A549 (cell line): Measurements from ENCODE around the gene GSKIP. TPM values are rescaled to one million over a fixed set of nuclear protein-coding genes. Genes with fewer than 3 reads are reported as not detected.

ENCODE experiments used
- ATAC-seq, 2 experiments: fragments of 200-7000 bp in 1 of 2; fragments of >200 bp in 1 of 2; cut with Nextera tagmentation in 1 of 2; cut with Tn5 transposase in 1 of 2; 3 replicates each; pipeline versions ENCODE4 v1.8.0 to v1.9.1; 2018 to 2020; ENCODE audit warnings: mild to moderate bottlenecking in 1 of 2, moderate library complexity in 1 of 2
- CTCF ChIA-PET: fragments of 300-600 bp; sonication (Branson Sonifier 250); formaldehyde crosslinking; extraction: SDS; loops from one replicate; lab custom pipeline; 2021; ENCODE audit warnings: antibody characterized with exemption, inconsistent platforms; lab: Yijun Ruan, JAX
- POLR2A ChIA-PET: fragments of 350-600 bp; formaldehyde crosslinking; extraction: SDS; loops from one replicate; lab custom pipeline; 2021; ENCODE audit warnings: antibody characterized with exemption, inconsistent platforms; lab: Yijun Ruan, JAX
- DNase-seq, 2 experiments: peaks; one replicate each; pipeline versions ENCODE4 v3.0.0 to v3.0.0-alpha.2; 2011 to 2016; ENCODE audit warnings: low read depth in 1 of 2, low spot score in 1 of 2
- FAIRE-seq: peaks from 2 replicates; lab custom pipeline; 2011; peaks lifted over from hg19 to GRCh38; lab: Jason Lieb, UNC
- H3K27ac ChIP-seq, 2 experiments: fragments of >200 bp; sonication (Bioruptor Twin); formaldehyde crosslinking; 3 replicates each; pipeline ENCODE4 v1.5.1; 2016 to 2017
- H3K4me1 ChIP-seq: fragments of >200 bp; sonication (Bioruptor Twin); formaldehyde crosslinking; 3 replicates; pipeline ENCODE4 v1.6.1; 2016
- H3K4me2 ChIP-seq: fragments of >200 bp; sonication (Bioruptor Twin); formaldehyde crosslinking; 3 replicates; pipeline ENCODE4 v1.6.1; 2016
- H3K4me3 ChIP-seq: fragments of >200 bp; sonication (Bioruptor Twin); formaldehyde crosslinking; 3 replicates; pipeline ENCODE4 v1.5.1; 2016
- H3K9me3 ChIP-seq: fragments of >200 bp; sonication (Bioruptor Twin); formaldehyde crosslinking; 3 replicates; pipeline ENCODE4 v1.6.1; 2016
- EHMT2 ChIP-seq: fragments of 200-600 bp; sonication (generic); IDR thresholded peaks from 2 replicates; pipeline ENCODE4 v1.6.1; 2016; ENCODE audit warnings: antibody characterized with exemption, low read depth, mild to moderate bottlenecking, moderate library complexity
- ESRRA ChIP-seq: fragments of 150-350 bp; IDR thresholded peaks from 2 replicates; pipeline ENCODE4 v1.6.1; 2014; ENCODE audit warnings: mild to moderate bottlenecking, low read length, borderline replicate concordance
- FOSL2 ChIP-seq, 2 experiments: fragments of 450-650 bp in 1 of 2; fragments of >200 bp in 1 of 2; sonication (Bioruptor Twin) in 1 of 2; formaldehyde crosslinking; IDR thresholded peaks; 2 replicates each; pipeline versions ENCODE4 v1.5.0 to v1.6.1; 2016 to 2020; ENCODE audit warnings: mild to moderate bottlenecking in 1 of 2, moderate library complexity in 1 of 2
- FOXS1 ChIP-seq: fragments of 250-450 bp; sonication (Bioruptor Pico); IDR thresholded peaks from 2 replicates; pipeline ENCODE4 v1.5.0; 2020; ENCODE audit warnings: mild to moderate bottlenecking, moderate library complexity
- GATA3 ChIP-seq: IDR thresholded peaks from 2 replicates; pipeline ENCODE4 v1.6.1; 2012; ENCODE audit warnings: borderline replicate concordance
- JUNB ChIP-seq: fragments of >200 bp; sonication (Bioruptor Twin); formaldehyde crosslinking; IDR thresholded peaks from 2 replicates; pipeline ENCODE4 v1.6.1; 2016
- MYC ChIP-seq: IDR thresholded peaks from 2 replicates; pipeline ENCODE4 v1.6.1; 2012; ENCODE audit warnings: mild to moderate bottlenecking, inconsistent platforms, low read length, improper control_type of control experiment, borderline replicate concordance
- NFE2L2 ChIP-seq: fragments of 150-350 bp; conservative IDR thresholded peaks from 2 replicates; pipeline ENCODE4 v1.6.1; 2014; ENCODE audit warnings: low read length
- PHF8 ChIP-seq: fragments of 200-600 bp; sonication (generic); IDR thresholded peaks from 2 replicates; pipeline ENCODE4 v1.6.1; 2016; ENCODE audit warnings: low read depth, mild to moderate bottlenecking, antibody characterized with exemption, moderate library complexity, borderline replicate concordance
- POLR2AphosphoS2 ChIP-seq: conservative IDR thresholded peaks from 2 replicates; pipeline ENCODE4 v1.6.1; 2012; ENCODE audit warnings: low read length, improper control_type of control experiment, inconsistent platforms
- RAD21 ChIP-seq, 2 experiments: fragments of >200 bp in 1 of 2; sonication (Bioruptor Twin) in 1 of 2; formaldehyde crosslinking in 1 of 2; IDR thresholded peaks in 1 of 2; conservative IDR thresholded peaks in 1 of 2; 2 replicates in 1 of 2; 3 replicates in 1 of 2; pipeline ENCODE4 v1.6.1; 2012 to 2018; ENCODE audit warnings: inconsistent platforms in 1 of 2
- SREBF2 ChIP-seq: fragments of 450-650 bp; IDR thresholded peaks from 2 replicates; pipeline ENCODE4 v1.6.1; 2014; ENCODE audit warnings: mild to moderate bottlenecking, moderate library complexity
- TFCP2L1 ChIP-seq: fragments of 250-450 bp; sonication (Bioruptor Pico); IDR thresholded peaks from 2 replicates; pipeline ENCODE4 v1.5.0; 2021; ENCODE audit warnings: mild to moderate bottlenecking
- TP53 ChIP-seq: fragments of 250-450 bp; sonication (Bioruptor Pico); IDR thresholded peaks from 2 replicates; pipeline ENCODE4 v1.5.0; 2021; ENCODE audit warnings: mild to moderate bottlenecking, moderate library complexity
- ZFP36 ChIP-seq: fragments of 450-650 bp; IDR thresholded peaks from 2 replicates; pipeline ENCODE4 v1.6.1; 2014; ENCODE audit warnings: borderline replicate concordance; ENCODE audit not compliant: partially characterized antibody
- WGBS: methylation state at CpG from one replicate; pipeline ENCODE4 v1.1.6; 2017; ENCODE audit errors: missing lambda C conversion rate; 5-methylcytosine and 5-hydroxymethylcytosine counted together
- polyA plus RNA-seq, 4 experiments: library from polyadenylated mRNA; depleted of rRNA in 3 of 4; stranded (reverse); fragments of >200 nt; fragmentation: RNase III in 1 of 4; extraction: RNeasy Plus Mini Kit Qiagen cat#74134 plus additional on column Dnase treatment in 1 of 4; gene quantifications; 2 replicates in 3 of 4; 3 replicates in 1 of 4; pipeline ENCODE4 v1.2.3, GENCODE V29; 2011 to 2017
- TF ChIP-seq, protein P1 (sequence below): fragments of 250-450 bp; sonication (Bioruptor Pico); IDR thresholded peaks from 2 replicates; pipeline ENCODE4 v1.5.0; 2021; ENCODE audit warnings: mild to moderate bottlenecking, moderate library complexity, borderline replicate concordance
- TF ChIP-seq, protein P2 (sequence below): fragments of >200 bp; sonication (Bioruptor Twin); formaldehyde crosslinking; IDR thresholded peaks from 2 replicates; pipeline ENCODE4 v1.6.1; 2016
- TF ChIP-seq, protein P3 (sequence below): fragments of 250-450 bp; sonication (Bioruptor Pico); IDR thresholded peaks from 2 replicates; pipeline ENCODE4 v1.5.0; 2020; ENCODE audit warnings: low read depth, mild to moderate bottlenecking, moderate library complexity
- TF ChIP-seq, protein P4 (sequence below): fragments of 450-650 bp; IDR thresholded peaks from 2 replicates; pipeline ENCODE4 v1.6.1; 2014; ENCODE audit warnings: antibody characterized with exemption
- TF ChIP-seq, protein P5 (sequence below): IDR thresholded peaks from 2 replicates; pipeline ENCODE4 v1.6.1; 2012

Gene GSKIP
- polyA plus RNA-seq, 2 of the 4 experiments (the other 2 are of a cell fraction), result 30.9 to 57.8 TPM

DNA sequence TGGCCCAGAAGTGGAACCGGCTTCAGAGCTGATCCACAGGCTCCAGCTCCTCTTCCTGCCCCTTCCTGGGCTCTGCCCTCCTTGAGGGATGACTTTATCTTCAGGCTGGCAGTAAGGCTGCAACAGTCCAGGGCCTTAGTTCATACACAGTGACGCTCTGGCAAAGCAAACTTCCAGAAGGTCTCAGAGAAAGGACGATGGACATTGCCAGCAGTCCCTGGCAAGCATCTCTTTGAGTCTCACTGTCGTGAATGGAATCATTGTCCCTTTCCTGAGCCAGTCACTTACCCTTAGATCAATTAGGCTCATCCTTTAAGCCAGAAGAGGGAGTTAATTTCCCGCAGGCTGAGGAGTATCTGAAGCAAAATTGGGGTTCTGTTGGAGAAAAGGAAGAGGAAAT is 37.2 kb downstream of the GSKIP start (continued):
- TF ChIP-seq, protein P1, sequence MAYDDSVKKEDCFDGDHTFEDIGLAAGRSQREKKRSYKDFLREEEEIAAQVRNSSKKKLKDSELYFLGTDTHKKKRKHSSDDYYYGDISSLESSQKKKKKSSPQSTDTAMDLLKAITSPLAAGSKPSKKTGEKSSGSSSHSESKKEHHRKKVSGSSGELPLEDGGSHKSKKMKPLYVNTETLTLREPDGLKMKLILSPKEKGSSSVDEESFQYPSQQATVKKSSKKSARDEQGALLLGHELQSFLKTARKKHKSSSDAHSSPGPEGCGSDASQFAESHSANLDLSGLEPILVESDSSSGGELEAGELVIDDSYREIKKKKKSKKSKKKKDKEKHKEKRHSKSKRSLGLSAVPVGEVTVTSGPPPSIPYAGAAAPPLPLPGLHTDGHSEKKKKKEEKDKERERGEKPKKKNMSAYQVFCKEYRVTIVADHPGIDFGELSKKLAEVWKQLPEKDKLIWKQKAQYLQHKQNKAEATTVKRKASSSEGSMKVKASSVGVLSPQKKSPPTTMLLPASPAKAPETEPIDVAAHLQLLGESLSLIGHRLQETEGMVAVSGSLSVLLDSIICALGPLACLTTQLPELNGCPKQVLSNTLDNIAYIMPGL (CRISPR knock-in tag), result no peak
- no peak for TF ChIP-seq GATA3
- no peak for TF ChIP-seq POLR2AphosphoS2
- TF ChIP-seq, all 56 proteins: peak for 0

DNA sequence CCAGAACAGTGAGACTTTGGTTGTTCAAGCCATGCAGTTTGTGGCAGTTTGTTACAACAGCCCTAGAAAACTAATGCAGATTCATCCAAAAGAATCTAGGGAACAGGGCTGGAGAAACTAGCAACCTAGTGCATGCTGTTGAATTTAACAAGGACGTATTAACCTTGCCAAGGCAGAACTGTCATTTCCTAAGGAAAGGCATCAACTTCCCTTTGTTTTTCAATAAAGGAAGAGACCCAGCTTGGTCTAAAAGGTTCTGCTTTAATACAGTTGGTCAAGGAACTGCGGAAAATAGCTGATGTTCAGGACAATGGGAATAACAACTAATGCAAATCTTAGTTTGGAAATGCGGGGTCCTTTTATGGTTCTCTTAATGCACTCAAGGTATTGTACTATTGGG is 40.1 kb downstream of the GSKIP start:
- no peak for FAIRE-seq
- CTCF ChIA-PET, result interaction anchor here (1.2 kb wide), 2 partner anchors 18 to 303 kb away, joined by 3 read pairs; no protein-coding TSS in a partner anchor
- POLR2A ChIA-PET, result interaction anchor here (1.1 kb wide), 1 partner anchor 9 kb away, joined by 4 read pairs; no protein-coding TSS in a partner anchor

DNA sequence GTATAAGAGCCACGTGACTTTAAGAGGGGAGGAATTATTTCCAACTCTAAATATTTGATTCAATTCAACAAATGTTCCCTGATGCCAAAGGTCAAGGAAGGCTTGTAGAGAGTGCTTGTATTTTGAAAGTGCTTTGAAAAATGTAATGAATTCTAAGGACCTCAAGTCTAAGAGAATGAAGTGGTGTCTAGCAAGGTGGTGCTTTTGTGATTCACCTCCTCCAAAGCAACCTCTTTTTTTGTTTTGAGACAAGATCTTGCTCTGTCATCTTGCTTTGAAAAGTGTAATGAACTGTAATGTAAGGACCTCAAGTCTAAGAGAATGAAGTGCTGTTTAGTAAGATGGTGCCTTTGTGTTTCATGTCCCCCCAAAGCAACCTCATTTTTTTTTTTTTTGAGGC is 42.4 kb downstream of the GSKIP start:
- 72% methylated on average over 1 of the region's 1 CpG for WGBS
- H3K4me1 ChIP-seq, result no peaks in the 10 kb centered on the region
- POLR2A ChIA-PET, result no interaction called here
- H3K9me3 ChIP-seq, result no peaks in the 10 kb centered on the region
- ATAC-seq (no peak), FAIRE-seq (no peak), DNase-seq (no peak)
- no peak overlapping the region for H3K27ac ChIP-seq
- H3K4me2 ChIP-seq, result no peak overlapping the region
- no peak for TF ChIP-seq PHF8
- H3K4me3 ChIP-seq, result no peak overlapping the region
- CTCF ChIA-PET, result no interaction called here

More for the DNA sequence above, 40.1 kb downstream of the GSKIP start:
- 83% methylated on average over 3 of the region's 3 CpGs for WGBS
- TF ChIP-seq, protein P2, sequence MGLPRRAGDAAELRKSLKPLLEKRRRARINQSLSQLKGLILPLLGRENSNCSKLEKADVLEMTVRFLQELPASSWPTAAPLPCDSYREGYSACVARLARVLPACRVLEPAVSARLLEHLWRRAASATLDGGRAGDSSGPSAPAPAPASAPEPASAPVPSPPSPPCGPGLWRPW, result no peak
- TF ChIP-seq TFCP2L1 (CRISPR knock-in tag), result no peak
- TF ChIP-seq TP53 (CRISPR knock-in tag), result no peak
- no peak for TF ChIP-seq JUNB
- no peak for DNase-seq
- Histone ChIP-seq H3K27ac (no peak overlapping the region), H3K4me1 (no peaks in the 10 kb centered on the region), H3K4me2 (no peak overlapping the region), H3K9me3 (no peaks in the 10 kb centered on the region), H3K4me3 (no peak overlapping the region)
- no peak for ATAC-seq

DNA sequence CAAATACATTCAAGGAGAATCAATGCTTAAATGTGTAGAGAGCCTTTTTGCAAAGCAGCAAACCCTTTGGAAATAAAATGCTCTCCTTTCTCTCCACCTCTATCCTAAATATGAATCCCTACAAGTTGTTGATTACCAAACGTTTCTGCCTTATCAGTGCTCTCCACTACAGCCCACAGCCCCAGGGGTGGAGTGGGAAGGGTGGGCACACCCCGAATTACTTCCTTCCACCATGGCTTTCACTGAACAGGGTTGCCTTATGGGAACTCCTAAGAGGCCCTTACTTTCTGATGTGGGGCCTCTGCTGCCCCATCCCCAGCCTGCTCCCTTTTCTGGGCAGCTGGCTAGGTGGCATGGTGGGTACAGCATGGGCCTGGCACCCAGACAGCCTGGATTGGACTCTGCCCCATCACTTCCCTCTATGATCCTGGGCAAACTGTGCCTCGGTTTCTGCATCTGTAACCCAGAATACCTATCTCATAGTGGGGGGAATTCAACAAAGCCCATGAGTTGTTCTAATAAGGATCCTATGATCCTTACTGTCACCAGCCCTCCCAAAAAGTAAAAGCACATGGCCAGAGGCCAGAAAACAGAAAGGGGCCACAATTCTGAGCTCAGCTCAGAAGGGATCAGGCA is 44.7 kb downstream of the GSKIP start:
- WGBS, result 31% methylated on average over 3 of the region's 3 CpGs
- no peak for FAIRE-seq
- Histone ChIP-seq H3K9me3 (no peaks in the 10 kb centered on the region), H3K4me3 (no peak overlapping the region), H3K4me2 (no peak overlapping the region), H3K27ac (no peak overlapping the region), H3K4me1 (no peaks in the 10 kb centered on the region)
- ChIA-PET POLR2A (no interaction called here), CTCF (interaction anchor here (1.2 to 2.6 kb wide), 2 partner anchors 17 to 307 kb away, joined by 6 to 9 read pairs; no protein-coding TSS in a partner anchor)
- TF ChIP-seq, protein P3, sequence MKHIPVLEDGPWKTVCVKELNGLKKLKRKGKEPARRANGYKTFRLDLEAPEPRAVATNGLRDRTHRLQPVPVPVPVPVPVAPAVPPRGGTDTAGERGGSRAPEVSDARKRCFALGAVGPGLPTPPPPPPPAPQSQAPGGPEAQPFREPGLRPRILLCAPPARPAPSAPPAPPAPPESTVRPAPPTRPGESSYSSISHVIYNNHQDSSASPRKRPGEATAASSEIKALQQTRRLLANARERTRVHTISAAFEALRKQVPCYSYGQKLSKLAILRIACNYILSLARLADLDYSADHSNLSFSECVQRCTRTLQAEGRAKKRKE, result no peak
- TF ChIP-seq EHMT2 (no peak), ZFP36 (no peak), FOSL2 (IDR thresholded peaks at IDR 0.05) (no peak), FOSL2 (CRISPR knock-in tag; IDR thresholded peaks at IDR 0.05) (no peak), NFE2L2 (no peak), SREBF2 (no peak), RAD21 (conservative IDR thresholded peaks at IDR 0.05 in 1 of 2, IDR thresholded peaks at IDR 0.05 in 1 of 2) (no peak), ESRRA (no peak), FOXS1 (CRISPR knock-in tag) (no peak), MYC (no peak)
- TF ChIP-seq, protein P4, sequence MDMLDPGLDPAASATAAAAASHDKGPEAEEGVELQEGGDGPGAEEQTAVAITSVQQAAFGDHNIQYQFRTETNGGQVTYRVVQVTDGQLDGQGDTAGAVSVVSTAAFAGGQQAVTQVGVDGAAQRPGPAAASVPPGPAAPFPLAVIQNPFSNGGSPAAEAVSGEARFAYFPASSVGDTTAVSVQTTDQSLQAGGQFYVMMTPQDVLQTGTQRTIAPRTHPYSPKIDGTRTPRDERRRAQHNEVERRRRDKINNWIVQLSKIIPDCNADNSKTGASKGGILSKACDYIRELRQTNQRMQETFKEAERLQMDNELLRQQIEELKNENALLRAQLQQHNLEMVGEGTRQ, result no peak
- TF ChIP-seq, protein P5, sequence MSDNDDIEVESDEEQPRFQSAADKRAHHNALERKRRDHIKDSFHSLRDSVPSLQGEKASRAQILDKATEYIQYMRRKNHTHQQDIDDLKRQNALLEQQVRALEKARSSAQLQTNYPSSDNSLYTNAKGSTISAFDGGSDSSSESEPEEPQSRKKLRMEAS, result no peak
- TF ChIP-seq, protein P2, result no peak
- ATAC-seq, result no peak
- DNase-seq, result no peak
